Adrenal gland (tissue), 12 donors: Measurements from ENCODE around the gene MAN1A2. TPM values are rescaled to one million over a fixed set of nuclear protein-coding genes. Genes with fewer than 3 reads are reported as not detected.

ENCODE experiments used
- DNase-seq, 7 donors: peaks; one replicate each; pipeline ENCODE4 v3.0.0-alpha.2; 2019 to 2020
- H3K27ac ChIP-seq, 5 donors: fragments of 200-600 bp; sonication (generic) in 4 of 5; 1 replicate in 3 of 5; 2 replicates in 2 of 5; pipeline versions ENCODE4 v1.5.1 to v1.8.0; 2016 to 2020; ENCODE audit warnings: mild to moderate bottlenecking in 1 of 5
- H3K27me3 ChIP-seq: fragments of 200-600 bp; 2 replicates; pipeline ENCODE4 v1.8.0; 2021
- H3K36me3 ChIP-seq, 2 donors: fragments of 200-600 bp; replicated peaks in 1 of 2; 1 replicate in 1 of 2; 2 replicates in 1 of 2; pipeline versions ENCODE4 v1.5.1 to v1.8.0; 2018 to 2022
- H3K4me1 ChIP-seq, 2 donors: fragments of 200-600 bp; replicated peaks in 1 of 2; 1 replicate in 1 of 2; 2 replicates in 1 of 2; pipeline versions ENCODE4 v1.5.1 to v1.8.0; 2018 to 2021
- H3K4me3 ChIP-seq, 4 donors: fragments of 200-600 bp; sonication (generic) in 3 of 4; one replicate each; pipeline ENCODE4 v1.5.1; 2016 to 2018
- H3K9me3 ChIP-seq, 3 donors: fragments of 200-600 bp; sonication (generic) in 1 of 3; replicated peaks in 1 of 3; 1 replicate in 2 of 3; 2 replicates in 1 of 3; pipeline versions ENCODE4 v1.5.1 to v1.8.0; 2016 to 2021
- CTCF ChIP-seq, 6 experiments: fragments of 450-650 bp in 4 of 6; fragments of 200-600 bp in 2 of 6; sonication (generic) in 1 of 6; IDR thresholded peaks; 1 replicate in 5 of 6; 2 replicates in 1 of 6; pipeline versions ENCODE4 v1.5.1 to v1.8.0; 2016 to 2021; ENCODE audit warnings: antibody characterized with exemption in 6 of 6, mild to moderate bottlenecking in 2 of 6, moderate library complexity in 1 of 6
- POLR2A ChIP-seq, 2 donors: fragments of 450-650 bp; IDR thresholded peaks; one replicate each; pipeline ENCODE4 v1.6.1; 2017; ENCODE audit warnings: antibody characterized with exemption in 2 of 2, mild to moderate bottlenecking in 2 of 2, moderate library complexity in 1 of 2
- WGBS, 4 donors: extraction: QIAGEN DNeasy Blood & Tissue Kit in 2 of 4; methylation state at CpG; one replicate each; pipeline versions ENCODE4 v1.1.5 to v1.1.7; 2013 to 2017; 5-methylcytosine and 5-hydroxymethylcytosine counted together
- intact Hi-C, 2 donors: fragments of 100-400 bp; cut with DNase I; formaldehyde crosslinking; loops; one replicate each; pipeline versions ENCODE4 v1.14.1 to v1.15.0; 2022 to 2023
- polyA plus RNA-seq, 3 donors: library from polyadenylated mRNA; stranded (reverse); fragments of 200-250 nt in 2 of 3; fragments of 350-450 nt in 1 of 3; fragmentation: Illumina TruSeq in 1 of 3; extraction: RNeasy Lipid Tissue Mini Kit (QIAGEN cat#74804) in 1 of 3; gene quantifications; one replicate each; pipeline ENCODE4 v1.2.3, GENCODE V29; 2013 to 2014
- total RNA-seq, 9 donors: library from RNA; depleted of rRNA in 4 of 9; stranded (reverse); fragments of >200 nt in 4 of 9; fragments of 120-200 nt in 1 of 9; fragmentation: NEBNext Ultra II Directional in 1 of 9; extraction: Animal tissue kit (Norgen Biotek cat#: 25700) in 1 of 9; gene quantifications; one replicate each; pipeline versions ENCODE4 v1.1.0 to v1.2.4, GENCODE V29; 2013 to 2023
- donor health status: healthy with polysubstance abuse.
- donor health status: Bipolar disorder and iron deficiency.
- donor health status: DM: yes; HTN: yes; CAD: no.
- donor health status: DM: no; HTN: no; CAD: no.
- donor health status: DM: no; HTN: no; CAD: no.
- donor health status: DM: yes; HTN: yes; CAD: no.

Gene MAN1A2
- total and polyA plus RNA-seq, 12 donors = 4.4 to 45.2 (median 34.1) TPM

- TF ChIP-seq POLR2A (IDR thresholded peaks at IDR 0.05) (no peak), CTCF (IDR thresholded peaks at IDR 0.05) (no peak)
- intact Hi-C loops = no loop called here
- Histone ChIP-seq H3K4me1 (no peaks in the 10 kb centered on the region), H3K4me3 (no peak overlapping the region), H3K27ac (no peak overlapping the region), H3K27me3 (no peaks in the 10 kb centered on the region), H3K9me3 (no peaks in the 10 kb centered on the region), H3K36me3 (no peaks in the 10 kb centered on the region)
- WGBS, 4 donors = 85 to 91% (median 88%) methylated on average over 4 of the region's 4 CpGs
- DNase-seq = no peak
Observed at GRCh38 chr1:117578466-117578865, 211.2 kb downstream of the MAN1A2 start.

Other genes starting within 250 kb of the MAN1A2 start
- 10 to 100 TPM in 2 of 9 donors, 1 to 10 TPM in 6, under 1 TPM in 1; 0.85 to 14.9 (median 4.4) TPM for gene TRIM45, start 245.7 kb upstream of the MAN1A2 start, total RNA-seq
- gene TRIM45, start 245.7 kb upstream of the MAN1A2 start, polyA plus RNA-seq = 10 to 100 TPM in 2 of 3 donors, 1 to 10 TPM in 1; 3.3 to 44.0 (median 29.9) TPM
- under 1 TPM in 1 of 9 donors, not detected in 8; 0.11 TPM for gene VTCN1, start 156.5 kb upstream of the MAN1A2 start, total RNA-seq
- not detected for gene VTCN1, start 156.5 kb upstream of the MAN1A2 start, polyA plus RNA-seq
- 1 to 10 TPM; 1.5 to 8.5 (median 2.1) TPM for gene TENT5C, start 238.6 kb downstream of the MAN1A2 start, total RNA-seq
- gene TENT5C, start 238.6 kb downstream of the MAN1A2 start, polyA plus RNA-seq = 1 to 10 TPM in 1 of 3 donors, under 1 TPM in 2; 0.54 to 5.4 (median 0.72) TPM